Measurements from ENCODE around the gene SAP30BP. TPM values are rescaled to one million over a fixed set of nuclear protein-coding genes. Genes with fewer than 3 reads are reported as not detected.

SAP30BP gene
- total RNA-seq, 1 donor from 2014 or later, result 47.4 TPM

DNA sequence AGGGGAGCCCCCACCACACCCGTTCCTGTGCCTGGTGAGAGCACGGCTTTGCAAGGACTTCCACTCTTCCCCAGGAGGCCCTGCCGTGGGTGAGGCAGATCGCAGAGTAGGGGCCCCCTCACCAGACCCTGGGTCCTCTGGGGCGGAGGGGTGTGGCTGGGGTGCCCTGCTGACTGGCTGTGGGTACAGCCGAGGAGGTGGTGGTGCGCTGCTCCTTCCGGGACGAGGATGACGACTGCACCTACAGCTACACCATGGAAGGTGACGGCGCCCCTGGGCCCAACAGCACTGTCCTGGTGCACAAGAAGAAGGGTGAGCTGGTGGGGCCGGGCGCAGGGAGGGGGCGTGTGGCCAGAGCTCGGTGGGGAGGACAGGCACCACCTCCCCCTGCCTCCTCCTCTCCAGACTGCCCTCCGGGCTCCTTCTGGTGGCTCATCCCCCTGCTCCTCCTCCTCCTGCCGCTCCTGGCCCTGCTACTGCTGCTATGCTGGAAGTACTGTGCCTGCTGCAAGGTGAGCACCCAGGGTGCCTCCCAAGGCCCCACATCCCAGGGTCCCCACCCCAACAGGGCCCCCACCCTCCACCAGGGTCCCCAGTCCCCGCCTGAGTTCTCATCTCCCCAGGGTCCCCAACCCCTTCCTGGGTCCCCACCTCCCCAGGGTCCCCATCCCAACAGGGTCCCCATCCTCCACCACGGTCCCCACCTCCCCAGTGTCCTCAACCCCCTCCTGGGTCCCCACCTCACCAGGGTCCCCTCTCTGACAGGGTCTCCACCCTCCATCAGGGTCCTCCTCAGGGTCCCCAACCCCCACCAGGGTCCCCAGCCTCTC is 70.2 kb downstream of the SAP30BP start:
- DNase-seq (ENCODE audit: low read depth), result no peak

DNA sequence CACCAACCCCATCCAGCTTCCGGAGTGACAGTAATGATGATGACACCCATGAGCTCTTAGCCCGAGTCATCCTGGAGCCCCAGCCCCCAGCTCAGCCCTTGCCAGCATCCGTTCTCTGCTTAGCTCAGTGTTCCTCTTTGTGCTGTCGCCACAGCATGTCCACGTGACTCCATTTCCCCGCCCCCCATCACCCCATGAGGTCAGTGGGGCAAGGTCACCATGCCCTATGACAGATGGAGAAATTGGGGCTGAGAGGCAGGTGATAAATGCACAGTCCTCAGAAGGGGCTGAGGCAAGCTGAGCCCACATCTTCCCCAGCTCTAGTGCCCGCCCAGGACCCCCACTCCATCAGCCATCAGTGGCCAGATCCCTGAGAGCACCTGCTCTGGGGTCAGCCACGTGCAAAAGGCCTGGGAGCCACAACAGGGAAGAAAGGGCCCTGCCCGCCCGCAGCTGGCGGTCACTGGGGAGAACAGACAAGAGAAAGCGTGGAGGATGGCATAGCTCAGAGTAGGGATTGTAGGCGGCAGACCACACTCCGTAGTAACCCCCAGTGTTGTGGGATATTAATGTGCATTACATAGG is 71.2 kb downstream of the SAP30BP start:
- peak; percentile 69 for DNase-seq (ENCODE audit: low read depth)

DNA sequence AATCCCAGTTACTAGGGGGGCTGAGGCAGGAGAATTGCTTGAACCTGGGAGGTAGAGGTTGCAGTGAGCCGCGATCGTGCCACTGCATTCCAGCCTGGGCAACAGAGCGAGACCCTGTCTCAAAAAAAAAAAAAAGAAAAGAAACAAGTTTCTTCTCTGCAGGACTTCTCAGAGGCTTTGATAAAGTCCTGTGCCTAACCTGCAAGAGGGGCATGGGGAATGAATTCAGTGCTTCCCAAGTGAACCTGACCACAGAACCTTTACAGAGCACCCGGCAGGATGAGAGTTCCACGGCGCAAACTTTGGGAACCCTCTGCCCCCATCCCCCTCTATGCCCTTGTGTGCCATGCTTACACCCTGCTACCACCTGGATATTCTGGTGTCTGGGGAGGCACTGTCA is 72.0 kb downstream of the SAP30BP start:
- DNase-seq (ENCODE audit: low read depth), result no peak

DNA sequence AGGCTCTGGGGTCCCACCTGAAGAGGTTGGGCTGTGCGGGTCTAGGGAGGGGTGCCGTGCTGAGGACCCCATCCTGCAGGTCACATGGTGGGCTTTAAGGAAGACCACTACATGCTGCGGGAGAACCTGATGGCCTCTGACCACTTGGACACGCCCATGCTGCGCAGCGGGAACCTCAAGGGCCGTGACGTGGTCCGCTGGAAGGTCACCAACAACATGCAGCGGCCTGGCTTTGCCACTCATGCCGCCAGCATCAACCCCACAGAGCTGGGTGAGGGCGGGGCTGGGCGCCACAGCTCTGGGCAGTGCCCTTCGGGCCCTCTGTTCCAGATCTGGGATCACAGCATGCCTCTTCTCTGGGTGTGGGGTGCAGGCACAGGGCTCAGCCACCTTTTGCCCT is 72.7 kb downstream of the SAP30BP start:
- DNase-seq (ENCODE audit: low read depth), result no peak

DNA sequence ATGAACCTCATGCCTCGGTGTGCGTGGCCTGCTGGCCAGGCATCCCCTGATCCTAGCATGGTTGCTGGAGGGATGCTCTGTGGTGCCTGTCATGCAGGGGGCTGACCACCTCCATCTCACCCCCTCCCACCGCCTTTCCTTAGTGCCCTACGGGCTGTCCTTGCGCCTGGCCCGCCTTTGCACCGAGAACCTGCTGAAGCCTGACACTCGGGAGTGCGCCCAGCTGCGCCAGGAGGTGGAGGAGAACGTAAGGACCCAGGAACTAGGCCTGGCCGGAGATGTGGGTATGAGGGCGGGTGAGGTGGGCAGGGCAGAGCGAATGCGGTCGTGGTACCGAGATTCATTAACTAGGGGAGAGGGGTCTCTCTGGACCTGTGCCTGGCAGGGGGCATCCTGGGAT is 73.1 kb downstream of the SAP30BP start:
- no peak for DNase-seq (ENCODE audit: low read depth)

DNA sequence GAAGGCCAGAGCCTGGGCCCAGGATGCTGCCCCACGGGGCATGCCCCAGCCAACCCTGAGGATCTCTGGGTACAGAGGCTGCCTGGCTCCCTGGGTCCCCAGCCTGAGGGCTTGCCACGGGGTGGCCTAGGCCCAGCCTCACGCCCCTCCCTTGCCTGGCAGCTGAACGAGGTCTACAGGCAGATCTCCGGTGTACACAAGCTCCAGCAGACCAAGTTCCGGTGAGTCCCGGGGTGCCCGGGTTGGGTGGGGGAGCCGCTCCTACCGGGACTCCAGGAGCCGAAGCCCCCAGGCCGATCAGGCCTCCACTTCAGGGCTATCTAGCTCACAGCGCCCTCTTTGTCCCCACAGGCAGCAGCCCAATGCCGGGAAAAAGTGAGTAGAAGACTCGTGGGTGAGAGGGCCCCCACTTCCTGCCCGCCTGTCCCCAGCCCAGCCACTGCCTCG is 73.5 kb downstream of the SAP30BP start:
- no peak for DNase-seq (ENCODE audit: low read depth)

DNA sequence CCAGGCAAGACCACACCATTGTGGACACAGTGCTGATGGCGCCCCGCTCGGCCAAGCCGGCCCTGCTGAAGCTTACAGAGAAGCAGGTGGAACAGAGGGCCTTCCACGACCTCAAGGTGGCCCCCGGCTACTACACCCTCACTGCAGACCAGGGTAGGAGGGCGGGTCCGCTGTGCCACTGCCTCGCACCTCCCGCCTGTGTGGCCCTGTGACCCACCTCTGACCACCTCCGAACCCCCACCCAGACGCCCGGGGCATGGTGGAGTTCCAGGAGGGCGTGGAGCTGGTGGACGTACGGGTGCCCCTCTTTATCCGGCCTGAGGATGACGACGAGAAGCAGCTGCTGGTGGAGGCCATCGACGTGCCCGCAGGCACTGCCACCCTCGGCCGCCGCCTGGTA is 75.2 kb downstream of the SAP30BP start:
- no peak for DNase-seq (ENCODE audit: low read depth)

DNA sequence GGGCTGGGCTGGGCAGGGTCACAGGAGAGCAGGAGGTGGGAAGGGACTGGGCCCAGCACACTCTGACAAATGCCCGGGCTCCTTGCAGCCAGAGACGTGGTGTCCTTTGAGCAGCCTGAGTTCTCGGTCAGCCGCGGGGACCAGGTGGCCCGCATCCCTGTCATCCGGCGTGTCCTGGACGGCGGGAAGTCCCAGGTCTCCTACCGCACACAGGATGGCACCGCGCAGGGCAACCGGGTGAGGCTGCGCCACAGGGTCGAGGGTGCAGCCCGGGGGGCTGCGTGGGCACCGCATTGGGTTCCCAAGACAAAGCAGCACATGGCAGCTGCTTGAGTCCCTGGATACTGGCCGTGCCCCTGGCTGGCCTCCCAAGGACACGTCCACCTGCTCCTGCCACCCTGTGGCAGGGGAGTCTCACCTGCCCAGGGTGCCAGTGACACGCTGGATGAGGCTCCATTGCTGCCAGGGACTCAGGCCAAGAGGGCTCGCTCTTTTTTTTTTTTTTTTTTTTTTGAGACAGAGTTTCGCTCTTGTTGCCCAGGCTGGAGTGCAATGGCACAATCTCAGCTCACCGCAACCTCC is 76.6 kb downstream of the SAP30BP start:
- no peak for DNase-seq (ENCODE audit: low read depth)

DNA sequence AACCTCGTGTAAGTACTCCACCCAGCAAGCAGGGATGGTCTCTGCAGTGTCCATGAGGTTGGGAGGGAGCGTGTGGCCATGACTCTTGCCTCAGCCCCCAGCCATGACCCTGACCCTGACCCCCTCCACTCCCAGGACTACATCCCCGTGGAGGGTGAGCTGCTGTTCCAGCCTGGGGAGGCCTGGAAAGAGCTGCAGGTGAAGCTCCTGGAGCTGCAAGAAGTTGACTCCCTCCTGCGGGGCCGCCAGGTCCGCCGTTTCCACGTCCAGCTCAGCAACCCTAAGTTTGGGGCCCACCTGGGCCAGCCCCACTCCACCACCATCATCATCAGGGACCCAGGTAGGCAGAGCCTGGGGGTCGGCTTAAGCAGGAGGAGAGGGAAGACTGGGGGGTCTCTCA is 81.6 kb downstream of the SAP30BP start:
- no peak for DNase-seq (ENCODE audit: low read depth)

DNA sequence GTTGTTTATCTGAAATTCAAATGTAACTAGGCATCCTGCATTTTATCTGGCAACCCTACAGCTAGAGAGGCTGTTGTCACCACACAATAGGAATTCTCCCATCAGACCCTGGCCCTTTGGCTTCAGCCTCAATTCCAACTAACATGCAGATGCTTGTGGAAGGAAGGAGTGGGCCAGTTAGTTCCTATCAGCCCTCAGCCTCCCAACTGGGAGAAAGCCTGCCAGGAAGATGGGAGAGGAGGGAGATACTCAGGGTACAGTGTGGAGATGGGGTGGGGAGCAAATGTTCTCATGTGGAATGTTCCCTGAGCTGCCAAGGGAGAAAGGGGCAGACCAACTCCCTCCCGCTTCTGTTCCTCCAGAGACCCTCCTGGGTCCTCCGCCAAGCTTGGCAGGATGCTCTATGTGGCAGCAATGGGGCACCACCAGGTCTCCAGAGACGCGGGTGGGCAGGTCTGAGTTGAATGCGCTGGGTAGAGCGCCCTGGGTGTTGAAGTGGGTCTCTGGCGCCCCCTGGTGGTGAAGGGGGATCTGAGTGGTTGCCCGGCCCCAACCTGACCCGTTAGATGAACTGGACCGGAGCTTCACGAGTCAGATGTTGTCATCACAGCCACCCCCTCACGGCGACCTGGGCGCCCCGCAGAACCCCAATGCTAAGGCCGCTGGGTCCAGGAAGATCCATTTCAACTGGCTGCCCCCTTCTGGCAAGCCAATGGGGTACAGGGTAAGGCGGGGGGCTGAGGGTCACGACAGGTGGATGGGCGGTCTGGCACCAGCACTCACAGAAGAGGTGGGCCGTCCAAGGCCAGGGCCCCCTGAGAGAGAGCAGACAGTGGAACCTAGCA is 82.6 kb downstream of the SAP30BP start:
- DNase-seq (ENCODE audit: low read depth), result peak; percentile 80

DNA sequence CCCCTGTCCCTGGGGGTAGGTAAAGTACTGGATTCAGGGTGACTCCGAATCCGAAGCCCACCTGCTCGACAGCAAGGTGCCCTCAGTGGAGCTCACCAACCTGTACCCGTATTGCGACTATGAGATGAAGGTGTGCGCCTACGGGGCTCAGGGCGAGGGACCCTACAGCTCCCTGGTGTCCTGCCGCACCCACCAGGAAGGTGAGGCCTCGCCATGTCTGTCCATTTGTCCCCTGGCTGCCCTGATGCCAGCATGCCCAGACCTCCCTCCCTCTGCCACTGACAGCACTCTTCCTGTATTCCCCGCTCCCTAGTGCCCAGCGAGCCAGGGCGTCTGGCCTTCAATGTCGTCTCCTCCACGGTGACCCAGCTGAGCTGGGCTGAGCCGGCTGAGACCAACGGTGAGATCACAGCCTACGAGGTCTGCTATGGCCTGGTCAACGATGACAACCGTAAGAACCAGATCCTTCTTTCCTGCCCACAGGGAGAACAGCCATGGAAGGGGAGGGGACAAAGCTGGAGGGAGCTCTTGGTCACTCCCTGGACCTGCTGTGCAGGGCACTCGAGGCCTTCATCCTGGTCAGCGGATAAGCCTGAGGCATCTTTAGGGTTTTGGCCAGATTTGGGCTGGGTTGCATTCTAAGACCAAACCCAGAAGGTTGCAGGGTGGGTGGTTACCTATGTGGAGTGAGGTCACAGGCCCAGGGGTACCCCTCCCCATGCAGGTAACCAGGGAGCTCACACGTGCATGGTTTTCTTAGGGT is 83.7 kb downstream of the SAP30BP start:
- no peak for DNase-seq (ENCODE audit: low read depth)

DNA sequence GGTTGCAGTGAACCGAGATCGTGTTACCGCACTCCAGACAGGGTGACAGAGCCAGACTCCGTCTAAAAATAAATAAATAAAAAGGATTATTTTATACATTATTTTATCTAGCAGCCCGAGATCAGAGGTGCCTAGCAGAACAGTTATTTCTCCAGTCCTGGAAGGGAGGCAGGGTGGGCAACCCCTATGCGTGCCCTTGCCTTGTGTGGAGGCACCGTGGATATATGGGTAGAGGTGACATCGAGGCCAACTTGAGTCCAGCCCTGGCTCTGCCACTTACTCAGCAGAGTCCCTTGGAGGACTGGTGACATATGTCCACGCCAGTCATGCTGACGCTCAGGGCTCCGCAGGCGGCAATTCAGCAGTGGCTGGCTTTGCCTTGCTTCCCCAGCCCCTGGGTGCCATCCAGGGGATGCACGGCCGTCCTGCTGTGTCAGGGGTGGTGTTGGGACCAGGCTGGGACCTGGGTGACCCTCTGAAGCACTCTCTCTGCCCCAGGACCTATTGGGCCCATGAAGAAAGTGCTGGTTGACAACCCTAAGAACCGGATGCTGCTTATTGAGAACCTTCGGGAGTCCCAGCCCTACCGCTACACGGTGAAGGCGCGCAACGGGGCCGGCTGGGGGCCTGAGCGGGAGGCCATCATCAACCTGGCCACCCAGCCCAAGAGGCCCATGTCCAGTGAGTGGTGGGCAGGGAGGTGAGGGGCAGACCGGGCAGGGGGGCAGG is 84.7 kb downstream of the SAP30BP start:
- no peak for DNase-seq (ENCODE audit: low read depth)

DNA sequence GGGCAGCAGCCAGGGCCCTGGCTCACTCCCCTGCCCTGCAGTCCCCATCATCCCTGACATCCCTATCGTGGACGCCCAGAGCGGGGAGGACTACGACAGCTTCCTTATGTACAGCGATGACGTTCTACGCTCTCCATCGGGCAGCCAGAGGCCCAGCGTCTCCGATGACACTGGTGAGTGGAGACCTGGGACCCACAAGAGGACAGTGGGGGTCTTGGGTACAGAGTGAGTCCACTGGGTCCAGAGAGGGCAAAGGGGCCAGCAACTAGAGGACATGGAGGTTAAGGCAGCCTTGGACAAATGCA is 85.2 kb downstream of the SAP30BP start:
- no peak for DNase-seq (ENCODE audit: low read depth)

DNA sequence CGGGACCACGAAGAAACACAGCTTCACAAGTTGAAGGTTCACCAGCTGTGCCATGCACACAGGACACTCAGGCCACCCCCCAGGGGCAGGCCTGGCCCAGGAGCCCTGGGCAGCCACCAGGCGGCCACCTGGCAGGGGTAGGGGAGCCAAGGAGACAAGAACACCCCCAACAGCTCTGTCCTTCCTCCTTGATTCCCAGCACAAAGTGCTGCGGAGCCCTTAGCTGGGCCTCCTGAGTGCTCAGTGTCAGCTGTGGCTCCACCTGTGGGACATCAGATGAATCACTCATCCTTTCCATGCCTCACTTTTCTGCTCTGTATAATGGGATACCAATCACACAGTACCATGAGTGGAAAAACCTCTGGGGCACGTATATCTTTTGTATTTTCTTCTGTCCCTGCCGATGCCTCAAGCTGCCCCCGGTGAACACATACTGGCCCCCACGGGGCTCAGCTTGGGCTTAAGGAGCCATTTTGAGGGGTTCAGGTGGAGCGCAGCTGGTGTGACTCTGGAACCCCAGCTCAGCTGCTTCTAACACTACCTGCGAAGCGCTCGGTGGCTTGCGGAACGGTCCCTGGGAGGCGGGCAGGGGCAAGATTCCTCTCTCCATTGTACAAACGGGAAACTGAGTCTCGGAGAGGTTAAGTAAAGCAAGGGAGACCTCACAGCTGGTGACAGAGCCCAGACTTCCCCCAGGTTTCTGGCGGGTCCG is 85.8 kb downstream of the SAP30BP start:
- DNase-seq (ENCODE audit: low read depth), result no peak

DNA sequence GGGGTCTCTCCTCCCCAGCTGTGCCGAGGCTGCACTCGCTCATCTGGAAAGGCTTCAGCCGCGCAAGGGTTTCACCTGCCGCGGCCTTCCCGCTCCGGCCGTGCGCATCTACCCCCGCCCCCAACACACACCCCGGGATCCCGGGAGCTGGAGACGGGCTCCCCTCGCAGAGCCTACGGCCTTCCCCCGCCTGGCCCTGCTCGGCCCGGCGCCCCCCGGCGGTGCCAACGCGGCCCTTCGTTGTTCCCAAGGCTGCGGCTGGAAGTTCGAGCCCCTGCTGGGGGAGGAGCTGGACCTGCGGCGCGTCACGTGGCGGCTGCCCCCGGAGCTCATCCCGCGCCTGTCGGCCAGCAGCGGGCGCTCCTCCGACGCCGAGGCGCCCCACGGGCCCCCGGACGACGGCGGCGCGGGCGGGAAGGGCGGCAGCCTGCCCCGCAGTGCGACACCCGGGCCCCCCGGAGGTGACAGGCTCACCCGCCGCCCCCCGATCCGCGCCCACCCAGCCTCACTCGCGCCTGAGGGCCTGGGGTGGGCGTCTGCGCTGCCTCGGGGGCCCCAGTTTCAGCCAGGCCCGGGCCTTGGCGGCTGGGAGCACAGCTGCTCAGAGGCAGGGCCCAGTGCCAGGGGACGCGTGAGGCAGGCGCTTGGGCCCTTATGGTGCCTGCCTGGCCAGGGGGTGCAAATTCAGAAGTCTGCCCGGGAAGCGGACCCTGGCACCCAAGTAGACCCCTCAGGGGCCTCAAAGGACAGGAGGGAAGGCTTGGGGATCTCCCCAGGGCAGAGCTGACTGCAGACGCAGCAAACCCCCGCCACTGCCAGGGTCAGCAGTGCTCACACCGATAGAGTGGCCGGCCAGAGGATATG is 86.6 kb downstream of the SAP30BP start:
- peak; percentile 72 for DNase-seq (ENCODE audit: low read depth)

DNA sequence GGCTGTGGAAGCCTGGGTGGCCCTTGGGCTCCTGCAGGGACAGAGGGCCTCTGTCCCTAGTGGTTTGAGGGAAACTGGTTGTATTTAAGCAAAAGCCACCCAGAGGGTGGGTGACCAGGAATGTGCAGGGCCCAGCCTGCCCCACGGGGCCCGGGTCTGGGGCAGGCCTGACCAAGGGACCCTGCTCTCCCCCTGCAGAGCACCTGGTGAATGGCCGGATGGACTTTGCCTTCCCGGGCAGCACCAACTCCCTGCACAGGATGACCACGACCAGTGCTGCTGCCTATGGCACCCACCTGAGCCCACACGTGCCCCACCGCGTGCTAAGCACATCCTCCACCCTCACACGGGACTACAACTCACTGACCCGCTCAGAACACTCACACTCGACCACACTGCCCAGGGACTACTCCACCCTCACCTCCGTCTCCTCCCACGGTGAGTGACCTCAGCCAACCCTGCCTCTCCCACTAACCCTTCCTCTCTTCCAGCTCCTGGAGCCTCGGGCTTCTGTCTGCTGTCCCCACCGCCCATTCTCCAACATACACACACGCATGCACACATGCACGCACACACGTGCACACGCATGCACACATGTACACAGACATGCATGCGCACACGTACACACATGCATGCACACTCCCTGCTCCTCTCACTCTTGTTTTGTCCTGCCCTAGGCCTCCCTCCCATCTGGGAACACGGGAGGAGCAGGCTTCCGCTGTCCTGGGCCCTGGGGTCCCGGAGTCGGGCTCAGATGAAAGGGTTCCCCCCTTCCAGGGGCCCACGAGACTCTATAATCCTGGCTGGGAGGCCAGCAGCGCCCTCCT is 87.5 kb downstream of the SAP30BP start:
- DNase-seq (ENCODE audit: low read depth), result no peak

DNA sequence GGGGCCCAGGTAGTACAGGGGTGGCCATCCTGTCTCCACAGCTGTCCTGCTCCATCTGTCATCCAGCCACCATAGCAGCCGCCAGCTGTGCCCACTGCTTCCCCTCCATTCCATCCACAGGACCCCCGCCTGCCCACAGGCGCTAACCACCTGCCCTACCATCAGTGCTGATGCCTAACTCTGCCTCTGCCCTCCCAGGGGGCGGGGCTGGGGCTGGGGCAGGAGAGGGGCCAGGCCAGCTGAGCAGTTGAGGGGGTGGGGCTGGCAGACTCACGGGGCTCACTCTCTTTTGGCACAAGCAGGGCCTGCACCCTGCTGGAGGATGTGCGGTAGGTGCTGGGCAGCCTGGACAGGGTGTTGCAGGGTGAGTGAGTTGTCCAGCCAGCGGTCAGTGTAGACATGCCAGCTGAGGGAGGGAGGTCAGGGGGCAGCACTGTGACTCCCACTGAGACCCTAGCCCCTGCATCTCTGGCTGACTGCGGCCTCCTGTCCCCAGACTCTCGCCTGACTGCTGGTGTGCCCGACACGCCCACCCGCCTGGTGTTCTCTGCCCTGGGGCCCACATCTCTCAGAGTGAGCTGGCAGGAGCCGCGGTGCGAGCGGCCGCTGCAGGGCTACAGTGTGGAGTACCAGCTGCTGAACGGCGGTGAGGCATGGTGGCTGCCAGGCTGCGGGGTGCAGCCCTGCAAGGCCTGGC is 88.2 kb downstream of the SAP30BP start:
- peak; percentile 71 for DNase-seq (ENCODE audit: low read depth)
